PC-9 (cell line): ENCODE results near the gene EYS. TPM values are rescaled to one million over a fixed set of nuclear protein-coding genes. Genes with fewer than 3 reads are reported as not detected.

ENCODE experiments used
- BruUV-seq: library from RNA; stranded (reverse); fragments of 400-500 nt; replicated peaks from 2 replicates; lab custom pipeline; 2021; lab: Mats Ljungman, UMichigan
- CTCF ChIA-PET: fragments of 300-600 bp; sonication (Branson Sonifier 250); formaldehyde crosslinking; loops from one replicate; lab custom pipeline; 2022; ENCODE audit warnings: antibody characterized with exemption; lab: Charles Lee
- POLR2A ChIA-PET: fragments of 300-600 bp; sonication (Branson Sonifier 250); formaldehyde crosslinking; loops from one replicate; lab custom pipeline; 2022; ENCODE audit warnings: antibody characterized with exemption; ENCODE audit not compliant: unreplicated experiment; lab: Charles Lee
- DNase-seq, 2 experiments: peaks; one replicate each; pipeline versions ENCODE4 v3.0.0 to v3.0.0-alpha.2; 2015 to 2022; ENCODE audit warnings: mixed read lengths in 1 of 2
- H2AFZ ChIP-seq: fragments of 200-600 bp; sonication (generic); 2 replicates; pipeline ENCODE4 v1.8.1; 2017; ENCODE audit warnings: antibody characterized with exemption
- H3F3A ChIP-seq: fragments of 200-600 bp; sonication (generic); 2 replicates; pipeline ENCODE4 v1.8.1; 2017; ENCODE audit warnings: antibody characterized with exemption, mild to moderate bottlenecking, low read depth; ENCODE audit not compliant: insufficient read depth
- H3K27ac ChIP-seq: fragments of 200-600 bp; sonication (generic); 2 replicates; pipeline ENCODE4 v1.6.1; 2016; ENCODE audit warnings: mixed run types
- H3K27me3 ChIP-seq: fragments of 200-600 bp; sonication (generic); 2 replicates; pipeline ENCODE4 v1.6.1; 2016; ENCODE audit warnings: low read depth, mixed run types; ENCODE audit not compliant: insufficient read depth
- H3K36me3 ChIP-seq: fragments of 200-600 bp; sonication (generic); 2 replicates; pipeline ENCODE4 v1.6.1; 2016; ENCODE audit warnings: low read depth, mixed run types
- H3K4me1 ChIP-seq: fragments of 200-600 bp; sonication (generic); replicated peaks from 2 replicates; pipeline ENCODE4 v1.6.1; 2016; ENCODE audit warnings: mixed run types; ENCODE audit not compliant: insufficient read depth
- H3K4me2 ChIP-seq: fragments of 200-600 bp; sonication (generic); 2 replicates; pipeline ENCODE4 v1.6.1; 2017; ENCODE audit warnings: mixed run types
- H3K4me3 ChIP-seq: fragments of 200-600 bp; sonication (generic); 2 replicates; pipeline ENCODE4 v1.6.1; 2016; ENCODE audit warnings: mixed run types
- H3K79me2 ChIP-seq: fragments of 200-600 bp; sonication (generic); 2 replicates; pipeline ENCODE4 v1.6.1; 2017; ENCODE audit warnings: low read depth, mixed run types
- H3K9me2 ChIP-seq: fragments of 200-600 bp; sonication (generic); 2 replicates; pipeline ENCODE4 v1.8.1; 2017; ENCODE audit warnings: mild to moderate bottlenecking; ENCODE audit not compliant: insufficient read depth
- H3K9me3 ChIP-seq: fragments of 200-600 bp; sonication (generic); 2 replicates; pipeline ENCODE4 v1.8.1; 2016; ENCODE audit warnings: low read depth; ENCODE audit not compliant: insufficient read depth
- H4K20me1 ChIP-seq: fragments of 200-600 bp; sonication (generic); 2 replicates; pipeline ENCODE4 v1.8.1; 2017; ENCODE audit not compliant: insufficient read depth
- EZH2 ChIP-seq: fragments of 200-600 bp; sonication (generic); IDR thresholded peaks from 2 replicates; pipeline ENCODE4 v1.8.0; 2017; ENCODE audit warnings: antibody characterized with exemption, low read depth
- intact Hi-C: fragments of 100-400 bp; cut with micrococcal nuclease; formaldehyde crosslinking; loops from one replicate; pipeline ENCODE4 v1.10.0; 2022; ENCODE audit not compliant: unreplicated experiment
- total RNA-seq: library from RNA; stranded (reverse); gene quantifications from 2 replicates; pipeline ENCODE4 v1.2.3, GENCODE V29; 2021
- TF ChIP-seq, protein P1 (sequence below): fragments of 200-600 bp; sonication (generic); conservative IDR thresholded peaks from 2 replicates; pipeline ENCODE4 v1.6.1; 2017; ENCODE audit warnings: mixed run types, antibody characterized with exemption, mild to moderate bottlenecking, moderate library complexity

EYS gene
- total RNA-seq, 1 experiment from 2014 or later, result not detected

DNA sequence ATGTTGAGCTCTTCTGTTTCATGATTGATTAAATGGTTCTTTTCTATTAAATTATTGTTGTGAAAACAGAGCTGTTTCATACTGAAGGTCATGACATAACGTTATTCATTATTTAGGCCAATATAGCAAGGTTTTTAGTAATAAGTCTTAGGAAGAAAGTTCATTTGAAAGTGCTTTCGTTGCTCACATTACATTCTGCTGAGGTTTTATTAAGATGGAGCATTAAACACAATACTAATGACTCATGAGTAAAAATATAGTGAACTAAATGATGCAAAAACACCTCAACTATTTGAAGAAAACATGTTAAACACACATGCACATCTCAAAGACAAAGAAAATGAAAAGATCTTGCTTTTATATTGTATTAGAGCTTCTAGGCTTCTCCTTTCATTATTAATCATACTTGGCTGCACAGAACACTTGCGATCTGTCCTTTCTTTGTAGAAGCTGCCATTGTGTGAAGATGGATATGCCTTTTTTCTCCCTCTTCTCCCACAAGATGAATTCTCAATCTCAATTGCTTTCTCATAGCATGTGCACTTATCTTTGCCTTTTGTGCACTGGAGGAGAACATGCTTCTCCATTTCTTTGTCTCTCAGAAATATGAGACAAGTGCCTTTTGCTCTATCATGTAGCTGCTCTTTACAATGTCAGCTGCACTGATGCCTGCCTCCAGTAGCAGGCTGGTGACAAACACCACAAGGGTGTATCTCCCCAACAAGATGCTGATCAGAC, 1759.1 kb downstream of the EYS start:
- H3K9me3 ChIP-seq, result no peaks in the 10 kb centered on the region
- POLR2A ChIA-PET, result no interaction called here
- H3K4me1 ChIP-seq, result no peaks in the 10 kb centered on the region
- DNase-seq, result no peak
- intact Hi-C loops, result no loop called here
- H3K9me2 ChIP-seq, result no peaks in the 10 kb centered on the region; the same call in 1 of the 2 replicates
- H4K20me1 ChIP-seq, result no peaks in the 10 kb centered on the region
- no peak overlapping the region for H2AFZ ChIP-seq
- no peak overlapping the region for H3K4me3 ChIP-seq
- CTCF ChIA-PET, result no interaction called here
- no peaks in the 10 kb centered on the region for H3K36me3 ChIP-seq
- BruUV-seq, result no TSS peak
- H3K79me2 ChIP-seq, result no peaks in the 10 kb centered on the region
- no peak overlapping the region for H3K27ac ChIP-seq
- TF ChIP-seq, protein P1, sequence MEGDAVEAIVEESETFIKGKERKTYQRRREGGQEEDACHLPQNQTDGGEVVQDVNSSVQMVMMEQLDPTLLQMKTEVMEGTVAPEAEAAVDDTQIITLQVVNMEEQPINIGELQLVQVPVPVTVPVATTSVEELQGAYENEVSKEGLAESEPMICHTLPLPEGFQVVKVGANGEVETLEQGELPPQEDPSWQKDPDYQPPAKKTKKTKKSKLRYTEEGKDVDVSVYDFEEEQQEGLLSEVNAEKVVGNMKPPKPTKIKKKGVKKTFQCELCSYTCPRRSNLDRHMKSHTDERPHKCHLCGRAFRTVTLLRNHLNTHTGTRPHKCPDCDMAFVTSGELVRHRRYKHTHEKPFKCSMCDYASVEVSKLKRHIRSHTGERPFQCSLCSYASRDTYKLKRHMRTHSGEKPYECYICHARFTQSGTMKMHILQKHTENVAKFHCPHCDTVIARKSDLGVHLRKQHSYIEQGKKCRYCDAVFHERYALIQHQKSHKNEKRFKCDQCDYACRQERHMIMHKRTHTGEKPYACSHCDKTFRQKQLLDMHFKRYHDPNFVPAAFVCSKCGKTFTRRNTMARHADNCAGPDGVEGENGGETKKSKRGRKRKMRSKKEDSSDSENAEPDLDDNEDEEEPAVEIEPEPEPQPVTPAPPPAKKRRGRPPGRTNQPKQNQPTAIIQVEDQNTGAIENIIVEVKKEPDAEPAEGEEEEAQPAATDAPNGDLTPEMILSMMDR, result no peak
- no peak for TF ChIP-seq EZH2
- H3K27me3 ChIP-seq, result no peaks in the 10 kb centered on the region
- no peaks in the 10 kb centered on the region for H3F3A ChIP-seq
- no peak overlapping the region for H3K4me2 ChIP-seq

DNA sequence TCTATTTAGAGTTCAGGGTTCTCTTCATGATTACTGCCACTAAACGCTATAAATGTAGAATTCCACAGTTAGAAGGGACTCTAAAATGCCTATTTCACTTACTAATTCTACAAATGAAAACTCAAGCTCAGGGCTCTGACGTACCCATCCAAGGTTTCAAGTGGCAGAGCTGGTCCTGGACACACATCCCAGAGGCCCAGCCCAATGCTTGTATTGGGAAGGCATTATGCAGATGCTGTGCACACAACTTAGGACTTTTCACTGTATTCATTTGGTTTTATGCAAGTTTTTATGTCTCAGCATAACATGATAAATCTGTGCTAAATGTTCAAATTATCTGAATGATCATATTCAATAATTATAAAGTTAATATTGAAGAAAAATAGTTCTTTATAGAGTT, 1761.0 kb downstream of the EYS start:
- no peaks in the 10 kb centered on the region for H3K79me2 ChIP-seq
- CTCF ChIA-PET, result no interaction called here
- no peaks in the 10 kb centered on the region for H3K9me3 ChIP-seq
- H4K20me1 ChIP-seq, result no peaks in the 10 kb centered on the region
- no peaks in the 10 kb centered on the region for H3K36me3 ChIP-seq
- no peaks in the 10 kb centered on the region for H3K4me1 ChIP-seq
- H3F3A ChIP-seq, result no peaks in the 10 kb centered on the region
- H3K9me2 ChIP-seq, result no peaks in the 10 kb centered on the region; the same call in 1 of the 2 replicates
- no peak overlapping the region for H3K4me2 ChIP-seq
- no peak overlapping the region for H3K4me3 ChIP-seq
- no peaks in the 10 kb centered on the region for H3K27me3 ChIP-seq
- POLR2A ChIA-PET, result no interaction called here
- no peak overlapping the region for H2AFZ ChIP-seq
- no peak overlapping the region for H3K27ac ChIP-seq
- TF ChIP-seq EZH2, result no peak
- TF ChIP-seq, protein P1, result no peak
- intact Hi-C loops, result no loop called here
- no peak for DNase-seq
- no TSS peak for BruUV-seq

DNA sequence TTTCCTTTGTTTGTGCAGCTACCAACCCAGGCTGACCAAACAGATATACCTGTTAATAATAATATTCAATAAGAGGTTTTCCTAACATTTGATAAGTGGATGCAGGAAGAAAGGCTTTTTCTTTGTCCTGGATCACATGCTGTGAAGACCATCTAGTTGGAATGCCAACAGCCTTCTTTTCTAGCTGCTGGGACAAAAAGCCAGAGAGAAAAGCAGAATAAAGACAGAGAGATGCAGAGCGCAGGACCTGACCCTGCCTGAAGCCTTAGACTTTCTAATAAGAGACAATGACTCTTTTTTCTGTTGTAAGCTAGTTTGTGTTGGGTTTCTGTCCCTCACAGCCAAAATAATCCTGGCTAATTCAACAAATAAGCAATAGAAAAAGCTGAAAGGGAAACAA, 1763.2 kb downstream of the EYS start:
- ChIA-PET CTCF (no interaction called here), POLR2A (no interaction called here)
- Histone ChIP-seq H3K27ac (no peak overlapping the region), H3K36me3 (no peaks in the 10 kb centered on the region), H2AFZ (no peak overlapping the region), H3K4me3 (no peak overlapping the region), H3F3A (no peaks in the 10 kb centered on the region), H4K20me1 (no peaks in the 10 kb centered on the region), H3K4me1 (no peaks in the 10 kb centered on the region), H3K9me2 (no peaks in the 10 kb centered on the region; the same call in 1 of the 2 replicates), H3K79me2 (no peaks in the 10 kb centered on the region), H3K27me3 (no peaks in the 10 kb centered on the region), H3K9me3 (no peaks in the 10 kb centered on the region), H3K4me2 (no peak overlapping the region)
- no peak for DNase-seq
- no TSS peak for BruUV-seq
- TF ChIP-seq, protein P1, result no peak
- TF ChIP-seq EZH2, result no peak
- intact Hi-C loops, result no loop called here
